Hepatocyte (in vitro differentiated cells): ENCODE measurements around the gene RAX. TPM values are rescaled to one million over a fixed set of nuclear protein-coding genes. Genes with fewer than 3 reads are reported as not detected.

ENCODE experiments used
- DNase-seq: peaks from one replicate; pipeline ENCODE4 v3.0.0-alpha.2; 2016; ENCODE audit warnings: low spot score
- H2AFZ ChIP-seq: fragments of 200-600 bp; sonication (generic); 2 replicates; pipeline ENCODE4 v1.6.0; 2016; ENCODE audit warnings: antibody characterized with exemption, mild to moderate bottlenecking
- H3K27ac ChIP-seq: fragments of 200-600 bp; sonication (generic); 2 replicates; pipeline ENCODE4 v1.5.1; 2016; ENCODE audit warnings: mild to moderate bottlenecking
- H3K27me3 ChIP-seq: fragments of 200-600 bp; sonication (generic); 2 replicates; pipeline ENCODE4 v1.6.1; 2016
- H3K36me3 ChIP-seq: fragments of 200-600 bp; sonication (generic); replicated peaks from 2 replicates; pipeline ENCODE4 v1.5.1; 2016; ENCODE audit warnings: low read depth; ENCODE audit not compliant: insufficient read depth
- H3K4me1 ChIP-seq: fragments of 200-600 bp; sonication (generic); 2 replicates; pipeline ENCODE4 v1.5.1; 2016; ENCODE audit warnings: mild to moderate bottlenecking, moderate library complexity; ENCODE audit not compliant: insufficient read depth
- H3K4me2 ChIP-seq: fragments of 200-600 bp; sonication (generic); 2 replicates; pipeline ENCODE4 v1.6.0; 2016
- H3K4me3 ChIP-seq: fragments of 200-600 bp; sonication (generic); 2 replicates; pipeline ENCODE4 v1.5.1; 2016; ENCODE audit warnings: mild to moderate bottlenecking
- H3K79me2 ChIP-seq: fragments of 200-600 bp; sonication (generic); 2 replicates; pipeline ENCODE4 v1.6.0; 2017; ENCODE audit warnings: mild to moderate bottlenecking
- H3K9me2 ChIP-seq: fragments of 200-600 bp; sonication (generic); replicated peaks from 2 replicates; pipeline ENCODE4 v1.6.0; 2017; ENCODE audit warnings: mild to moderate bottlenecking; ENCODE audit not compliant: insufficient read depth
- H3K9me3 ChIP-seq: fragments of 200-600 bp; sonication (generic); 2 replicates; pipeline ENCODE4 v1.5.1; 2016; ENCODE audit warnings: low read depth, mild to moderate bottlenecking
- H4K20me1 ChIP-seq: fragments of 200-600 bp; sonication (generic); 2 replicates; pipeline ENCODE4 v1.6.0; 2016; ENCODE audit warnings: mild to moderate bottlenecking; ENCODE audit not compliant: insufficient read depth, poor library complexity, severe bottlenecking
- EZH2 ChIP-seq: fragments of 200-600 bp; sonication (generic); IDR thresholded peaks from 2 replicates; pipeline ENCODE4 v1.6.1; 2016; ENCODE audit warnings: antibody characterized with exemption, mild to moderate bottlenecking, borderline replicate concordance
- EZH2phosphoT487 ChIP-seq: fragments of 200-600 bp; sonication (generic); IDR thresholded peaks from one replicate; pipeline ENCODE4 v1.6.1; 2018; ENCODE audit warnings: antibody characterized with exemption, mild to moderate bottlenecking, low read depth, moderate library complexity; ENCODE audit not compliant: unreplicated experiment, severe bottlenecking
- WGBS: methylation state at CpG from one replicate; pipeline ENCODE4 v1.1.6; 2016; ENCODE audit warnings: low lambda C conversion rate; ENCODE audit errors: missing lambda C conversion rate; 5-methylcytosine and 5-hydroxymethylcytosine counted together
- polyA plus RNA-seq: library from polyadenylated mRNA; unstranded; fragments of >200 nt; fragmentation: Nextera tagmentation; extraction: Ambion mirVana; gene quantifications from 2 replicates; pipeline ENCODE4 v1.2.1, GENCODE V29; 2016
- total RNA-seq: library from RNA; depleted of rRNA; stranded (reverse); fragments of >200 nt; gene quantifications from 2 replicates; pipeline ENCODE4 v1.2.3, GENCODE V29; 2014
- TF ChIP-seq, protein P1 (sequence below): fragments of 200-600 bp; sonication (generic); IDR thresholded peaks from 2 replicates; pipeline ENCODE4 v1.5.1; 2016; ENCODE audit warnings: antibody characterized with exemption, mild to moderate bottlenecking; ENCODE audit not compliant: poor library complexity

Gene RAX
- total and polyA plus RNA-seq, 2 experiments from 2014 or later = not detected

DNA sequence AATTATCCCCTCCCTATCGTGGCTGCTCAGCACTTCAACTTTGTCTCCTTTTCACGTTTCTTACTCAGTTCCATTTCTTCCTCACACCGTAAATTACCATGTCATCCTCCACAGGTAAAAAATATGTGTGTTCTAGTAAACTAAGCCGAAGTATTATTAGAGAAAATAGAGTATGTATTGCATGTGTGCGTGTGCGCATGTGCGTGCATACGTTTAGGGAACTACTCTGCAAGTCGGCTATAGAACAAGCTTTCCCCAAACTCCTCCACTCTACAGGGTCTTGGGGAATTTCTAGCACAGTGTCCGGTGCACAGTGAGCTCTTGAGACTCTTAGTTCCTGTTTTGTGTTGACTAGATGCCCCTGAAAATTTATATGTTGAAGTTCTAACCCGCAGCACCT, 9.1 kb upstream of the RAX start:
- Histone ChIP-seq H3K4me2 (no peak overlapping the region), H2AFZ (no peak overlapping the region), H3K79me2 (no peaks in the 10 kb centered on the region), H3K9me2 (no peaks in the 10 kb centered on the region), H3K27ac (no peak overlapping the region), H3K4me1 (no peaks in the 10 kb centered on the region), H3K36me3 (no peaks in the 10 kb centered on the region), H3K9me3 (no peaks in the 10 kb centered on the region), H4K20me1 (no peaks in the 10 kb centered on the region), H3K27me3 (peaks cover 98% of the 10 kb centered on the region), H3K4me3 (no peak overlapping the region)
- WGBS = 83% methylated on average over 11 of the region's 11 CpGs
- TF ChIP-seq EZH2 (no peak), EZH2phosphoT487 (no peak)
- TF ChIP-seq, protein P1, sequence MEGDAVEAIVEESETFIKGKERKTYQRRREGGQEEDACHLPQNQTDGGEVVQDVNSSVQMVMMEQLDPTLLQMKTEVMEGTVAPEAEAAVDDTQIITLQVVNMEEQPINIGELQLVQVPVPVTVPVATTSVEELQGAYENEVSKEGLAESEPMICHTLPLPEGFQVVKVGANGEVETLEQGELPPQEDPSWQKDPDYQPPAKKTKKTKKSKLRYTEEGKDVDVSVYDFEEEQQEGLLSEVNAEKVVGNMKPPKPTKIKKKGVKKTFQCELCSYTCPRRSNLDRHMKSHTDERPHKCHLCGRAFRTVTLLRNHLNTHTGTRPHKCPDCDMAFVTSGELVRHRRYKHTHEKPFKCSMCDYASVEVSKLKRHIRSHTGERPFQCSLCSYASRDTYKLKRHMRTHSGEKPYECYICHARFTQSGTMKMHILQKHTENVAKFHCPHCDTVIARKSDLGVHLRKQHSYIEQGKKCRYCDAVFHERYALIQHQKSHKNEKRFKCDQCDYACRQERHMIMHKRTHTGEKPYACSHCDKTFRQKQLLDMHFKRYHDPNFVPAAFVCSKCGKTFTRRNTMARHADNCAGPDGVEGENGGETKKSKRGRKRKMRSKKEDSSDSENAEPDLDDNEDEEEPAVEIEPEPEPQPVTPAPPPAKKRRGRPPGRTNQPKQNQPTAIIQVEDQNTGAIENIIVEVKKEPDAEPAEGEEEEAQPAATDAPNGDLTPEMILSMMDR = no peak
- no peak for DNase-seq

DNA sequence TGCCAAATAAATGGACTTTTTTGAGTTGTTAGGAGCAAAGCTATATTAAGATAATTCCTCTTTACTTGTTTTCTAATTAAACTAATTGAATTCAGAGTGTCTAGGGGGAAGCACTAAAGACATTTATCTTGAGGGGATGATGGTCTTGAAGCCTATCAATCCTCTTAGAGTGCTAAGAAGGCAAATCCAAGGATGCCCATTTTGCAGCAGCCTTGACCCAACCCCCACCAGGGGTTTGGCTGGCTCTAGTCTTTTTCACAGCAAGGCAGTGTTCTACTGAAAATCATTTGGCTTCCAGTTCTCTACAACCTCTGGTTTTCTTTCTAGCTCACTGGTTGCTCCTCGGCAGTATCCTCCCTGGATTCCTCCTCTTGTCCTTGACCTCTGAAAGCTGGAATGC, 6.5 kb upstream of the RAX start:
- 63% methylated on average over 1 of the region's 1 CpG for WGBS
- TF ChIP-seq EZH2 = no peak
- TF ChIP-seq, protein P1 = no peak
- TF ChIP-seq EZH2phosphoT487 = no peak
- H3K4me3 ChIP-seq = no peak overlapping the region
- DNase-seq = no peak
- no peaks in the 10 kb centered on the region for H3K9me3 ChIP-seq
- H3K4me1 ChIP-seq = no peaks in the 10 kb centered on the region
- no peaks in the 10 kb centered on the region for H4K20me1 ChIP-seq
- H3K36me3 ChIP-seq = no peaks in the 10 kb centered on the region
- H3K27ac ChIP-seq = no peak overlapping the region
- H3K27me3 ChIP-seq = peaks cover 98% of the 10 kb centered on the region
- H3K9me2 ChIP-seq = no peaks in the 10 kb centered on the region
- H3K79me2 ChIP-seq = no peaks in the 10 kb centered on the region
- no peak overlapping the region for H3K4me2 ChIP-seq
- no peak overlapping the region for H2AFZ ChIP-seq

DNA sequence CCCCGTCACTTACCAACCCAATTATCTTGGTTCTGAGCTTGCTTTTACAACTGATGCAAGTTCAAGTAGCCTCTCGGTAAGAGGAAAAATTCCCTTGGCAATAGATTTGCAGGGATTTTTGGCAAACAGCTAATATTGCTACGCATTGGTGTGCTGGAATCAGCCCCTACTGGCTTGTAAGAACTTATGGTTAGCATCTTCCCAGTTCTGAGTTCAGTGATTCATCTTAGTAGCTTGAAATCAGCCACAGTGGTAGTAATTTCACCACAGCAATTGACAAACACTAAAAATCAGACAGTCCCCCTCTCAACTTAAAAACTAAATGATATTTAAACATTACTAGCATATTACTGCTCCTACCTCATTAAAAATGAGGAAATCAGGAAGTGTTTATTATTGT, 5.9 kb upstream of the RAX start:
- TF ChIP-seq, protein P1 = no peak
- TF ChIP-seq EZH2 (no peak), EZH2phosphoT487 (no peak)
- Histone ChIP-seq H4K20me1 (no peaks in the 10 kb centered on the region), H3K27me3 (peaks cover 98% of the 10 kb centered on the region), H3K27ac (no peak overlapping the region), H2AFZ (no peak overlapping the region), H3K36me3 (no peaks in the 10 kb centered on the region), H3K9me3 (no peaks in the 10 kb centered on the region), H3K4me1 (no peaks in the 10 kb centered on the region), H3K4me3 (no peak overlapping the region), H3K9me2 (no peaks in the 10 kb centered on the region), H3K79me2 (no peaks in the 10 kb centered on the region), H3K4me2 (no peak overlapping the region)
- 57% methylated on average over 3 of the region's 3 CpGs for WGBS
- DNase-seq = no peak

DNA sequence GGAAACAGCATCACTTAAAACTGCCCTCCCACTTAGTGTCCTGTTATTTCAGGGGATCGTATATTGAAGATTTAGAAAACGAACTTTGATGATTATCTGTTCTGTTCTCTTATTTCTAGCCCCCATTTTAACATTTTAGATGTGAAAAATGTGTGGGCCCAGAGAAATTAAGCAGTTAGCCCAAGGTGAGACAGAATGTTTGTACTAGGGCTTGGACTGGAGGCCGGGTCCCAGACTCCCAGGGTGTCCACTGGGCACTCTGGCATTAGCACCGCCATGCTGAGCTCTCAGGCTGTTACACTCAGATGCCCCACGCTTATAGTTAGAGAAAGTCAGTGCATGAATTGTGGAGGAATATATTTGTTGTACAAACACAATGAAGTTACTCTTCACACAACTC, 5.5 kb upstream of the RAX start:
- no peak overlapping the region for H3K27ac ChIP-seq
- no peaks in the 10 kb centered on the region for H3K9me2 ChIP-seq
- peaks cover 98% of the 10 kb centered on the region for H3K27me3 ChIP-seq
- H4K20me1 ChIP-seq = no peaks in the 10 kb centered on the region
- no peak overlapping the region for H2AFZ ChIP-seq
- no peak for TF ChIP-seq EZH2phosphoT487
- TF ChIP-seq, protein P1 = no peak
- no peak for TF ChIP-seq EZH2
- H3K36me3 ChIP-seq = no peaks in the 10 kb centered on the region
- no peak overlapping the region for H3K4me3 ChIP-seq
- DNase-seq = no peak
- H3K9me3 ChIP-seq = no peaks in the 10 kb centered on the region
- H3K4me2 ChIP-seq = no peak overlapping the region
- 66% methylated on average over 5 of the region's 5 CpGs for WGBS
- H3K79me2 ChIP-seq = no peaks in the 10 kb centered on the region
- no peaks in the 10 kb centered on the region for H3K4me1 ChIP-seq
